Breast epithelium (tissue), 3 donors: Measurements from ENCODE around the gene POR.

Experiments
- CTCF ChIP-seq, 3 donors: fragments of 450-650 bp; IDR thresholded peaks; one replicate each; pipeline ENCODE4 v1.5.1; 2016 to 2017; ENCODE audit warnings: antibody characterized with exemption in 3 of 3, mild to moderate bottlenecking in 3 of 3, moderate library complexity in 3 of 3
- POLR2A ChIP-seq: fragments of 450-650 bp; IDR thresholded peaks from one replicate; pipeline ENCODE4 v1.6.1; 2016; ENCODE audit warnings: antibody characterized with exemption, mild to moderate bottlenecking, moderate library complexity
- POLR2AphosphoS5 ChIP-seq, 3 donors: sonication (generic); formaldehyde crosslinking; IDR thresholded peaks; one replicate each; pipeline ENCODE4 v1.6.1; 2017; ENCODE audit warnings: antibody characterized with exemption in 3 of 3

- no peak for TF ChIP-seq POLR2AphosphoS5 (IDR thresholded peaks at IDR 0.05)
- no peak for TF ChIP-seq POLR2A
- TF ChIP-seq CTCF (IDR thresholded peaks at IDR 0.05): no peak
Measured at GRCh38 chr7:75987026-75987804, 72.3 kb downstream of the POR start.
